GM12878 (cell line): ENCODE results near the gene ADAMTS1. TPM values are rescaled to one million over a fixed set of nuclear protein-coding genes. Genes with fewer than 3 reads are reported as not detected.

Source experiments
- ATAC-seq: fragments of 200-7000 bp; cut with Tn5 transposase; 3 replicates; pipeline ENCODE4 v1.9.1; 2020; ENCODE audit warnings: mild to moderate bottlenecking, moderate library complexity
- BruUV-seq: library from RNA; stranded (reverse); fragments of 400-500 nt; replicated peaks from 2 replicates; lab custom pipeline; 2021; lab: Mats Ljungman, UMichigan
- CTCF ChIA-PET: fragments of 300-600 bp; sonication (Branson Sonifier 250); formaldehyde crosslinking; extraction: SDS; loops from one replicate; lab custom pipeline; 2021; ENCODE audit warnings: inconsistent platforms; lab: Yijun Ruan, JAX
- POLR2A ChIA-PET: fragments of 350-600 bp; formaldehyde crosslinking; extraction: SDS; loops from one replicate; lab custom pipeline; 2021; ENCODE audit warnings: inconsistent platforms; lab: Charles Lee
- RAD21 ChIA-PET: fragments of 300-600 bp; sonication (Branson Sonifier 250); formaldehyde crosslinking; loops from one replicate; lab custom pipeline; 2023; ENCODE audit warnings: antibody characterized with exemption; ENCODE audit not compliant: unreplicated experiment; lab: Charles Lee
- SMC1A ChIA-PET: fragments of 300-600 bp; sonication (Branson Sonifier 250); formaldehyde crosslinking; loops from one replicate; lab custom pipeline; 2023; ENCODE audit not compliant: unreplicated experiment, uncharacterized antibody; lab: Charles Lee
- DNase-seq: peaks from one replicate; pipeline ENCODE4 v3.0.0-alpha.2; 2011; ENCODE audit warnings: low read depth, low spot score
- FAIRE-seq: peaks from 3 replicates; lab custom pipeline; 2011; peaks lifted over from hg19 to GRCh38; lab: Jason Lieb, UNC
- H2AFZ ChIP-seq: 2 replicates; pipeline ENCODE4 v1.6.0; 2011; ENCODE audit warnings: low read depth, low read length, control low read depth; ENCODE audit not compliant: control insufficient read depth
- H3K27ac ChIP-seq: 2 replicates; pipeline ENCODE4 v1.5.1; 2011; ENCODE audit warnings: control low read depth; ENCODE audit not compliant: control insufficient read depth, insufficient read depth
- H3K27me3 ChIP-seq, 2 experiments: replicated peaks in 1 of 2; 2 replicates each; pipeline versions ENCODE4 v1.6.0 to v1.6.1; 2011; ENCODE audit warnings: low read length in 1 of 2; ENCODE audit not compliant: control insufficient read depth in 2 of 2, insufficient read depth in 2 of 2
- H3K36me3 ChIP-seq, 2 experiments: 2 replicates each; pipeline ENCODE4 v1.5.1; 2011; ENCODE audit warnings: low read length in 1 of 2; ENCODE audit not compliant: control insufficient read depth in 2 of 2, insufficient read depth in 2 of 2
- H3K4me1 ChIP-seq: 2 replicates; pipeline ENCODE4 v1.6.1; 2011; ENCODE audit warnings: mild to moderate bottlenecking, low read length, moderate library complexity, mixed read lengths; ENCODE audit not compliant: control insufficient read depth, insufficient read depth
- H3K4me2 ChIP-seq: 2 replicates; pipeline ENCODE4 v1.6.0; 2011; ENCODE audit warnings: control low read depth; ENCODE audit not compliant: control insufficient read depth, insufficient read depth
- H3K4me3 ChIP-seq: fragments of 200-600 bp; sonication (generic); 2 replicates; pipeline ENCODE4 v1.5.1; 2016
- H3K79me2 ChIP-seq: 2 replicates; pipeline ENCODE4 v1.6.0; 2011; ENCODE audit warnings: low read length; ENCODE audit not compliant: control insufficient read depth, insufficient read depth
- H3K9ac ChIP-seq: 2 replicates; pipeline ENCODE4 v1.8.0; 2011; ENCODE audit warnings: low read length, control low read depth, mixed read lengths; ENCODE audit not compliant: control insufficient read depth, insufficient read depth
- H3K9me3 ChIP-seq: replicated peaks from 3 replicates; pipeline ENCODE4 v1.5.1; 2011; ENCODE audit warnings: mild to moderate bottlenecking, low read length; ENCODE audit not compliant: control insufficient read depth, insufficient read depth
- H4K20me1 ChIP-seq: 2 replicates; pipeline ENCODE4 v1.6.0; 2011; ENCODE audit not compliant: control insufficient read depth, insufficient read depth
- ASH2L ChIP-seq: fragments of 300-600, 200-600 bp; sonication (generic); IDR thresholded peaks from 2 replicates; pipeline ENCODE4 v1.6.1; 2017; ENCODE audit warnings: low read depth, mild to moderate bottlenecking, borderline replicate concordance
- BHLHE40 ChIP-seq, 2 experiments: fragments of 450-650 bp in 1 of 2; IDR thresholded peaks; 2 replicates each; pipeline ENCODE4 v1.6.1; 2011 to 2017; ENCODE audit warnings: low read depth in 2 of 2, borderline replicate concordance in 1 of 2, improper control_type of control experiment in 1 of 2, low read length in 1 of 2, mild to moderate bottlenecking in 1 of 2
- BRCA1 ChIP-seq: IDR thresholded peaks from 2 replicates; pipeline ENCODE4 v1.6.1; 2011; ENCODE audit warnings: low read depth, low read length, improper control_type of control experiment
- CHD4 ChIP-seq: fragments of 200-600 bp; sonication (generic); IDR thresholded peaks from 2 replicates; pipeline ENCODE4 v1.6.1; 2016; ENCODE audit warnings: mild to moderate bottlenecking
- HDAC6 ChIP-seq: fragments of 200-600 bp; sonication (generic); IDR thresholded peaks from one replicate; pipeline ENCODE4 v1.8.0; 2017; ENCODE audit warnings: antibody characterized with exemption; ENCODE audit not compliant: unreplicated experiment
- MEF2A ChIP-seq: IDR thresholded peaks from 2 replicates; pipeline ENCODE4 v1.6.1; 2011; ENCODE audit warnings: low read depth, mild to moderate bottlenecking, low read length, moderate library complexity; ENCODE audit not compliant: insufficient read depth
- NFXL1 ChIP-seq: fragments of 450-650 bp; IDR thresholded peaks from 2 replicates; pipeline ENCODE4 v1.6.1; 2017; ENCODE audit warnings: antibody characterized with exemption, mild to moderate bottlenecking, borderline replicate concordance
- POLR2AphosphoS2 ChIP-seq: IDR thresholded peaks from 2 replicates; pipeline ENCODE4 v1.6.1; 2011; ENCODE audit warnings: low read depth, mild to moderate bottlenecking, low read length, improper control_type of control experiment, moderate library complexity
- RB1 ChIP-seq: fragments of 450-650 bp; formaldehyde crosslinking; IDR thresholded peaks from 2 replicates; pipeline ENCODE4 v1.6.1; 2017; ENCODE audit warnings: mild to moderate bottlenecking, borderline replicate concordance
- RCOR1 ChIP-seq: conservative IDR thresholded peaks from 2 replicates; pipeline ENCODE4 v1.6.1; 2012; ENCODE audit warnings: low read depth, low read length, improper control_type of control experiment
- RFX5 ChIP-seq: IDR thresholded peaks from 2 replicates; pipeline ENCODE4 v1.6.1; 2011; ENCODE audit warnings: low read depth, low read length, improper control_type of control experiment
- ZBED1 ChIP-seq: IDR thresholded peaks from 2 replicates; pipeline ENCODE4 v1.6.1; 2016; ENCODE audit warnings: borderline replicate concordance
- WGBS: methylation state at CpG from one replicate; pipeline ENCODE4 v1.1.6; 2016; ENCODE audit warnings: low lambda C conversion rate; ENCODE audit not compliant: insufficient replicate concordance, insufficient coverage; ENCODE audit errors: missing lambda C conversion rate; 5-methylcytosine and 5-hydroxymethylcytosine counted together
- in situ Hi-C: fragments of 300-500 bp; cut with MboI; formaldehyde crosslinking; loops from 9 replicates; pipeline ENCODE4 v1.14.3; 2018; ENCODE audit warnings: mixed read lengths
- intact Hi-C: fragments of 100-400 bp; cut with micrococcal nuclease; formaldehyde crosslinking; loops from one replicate; pipeline ENCODE4 v1.14.2; 2022; ENCODE audit not compliant: unreplicated experiment
- polyA plus RNA-seq, 11 experiments: library from polyadenylated mRNA; depleted of rRNA in 4 of 11; unstranded in 6 of 11; stranded (reverse) in 5 of 11; fragments of >200 nt; fragmentation: Nextera tagmentation in 4 of 11; fragmentation: Illumina TruSeq in 1 of 11; extraction: Ambion mirVana in 4 of 11; extraction: Trizol in 1 of 11; gene quantifications; 1 replicate in 1 of 11; 2 replicates in 10 of 11; pipeline versions ENCODE4 v1.2.1 to v1.2.3, GENCODE V29; 2011 to 2016; ENCODE audit warnings: inconsistent platforms in 2 of 11, missing spikeins in 2 of 11, low read depth in 1 of 11
- total RNA-seq, 4 experiments: library from RNA; depleted of rRNA in 3 of 4; stranded (reverse); fragments of >200 nt in 3 of 4; fragmentation: Illumina TruSeq in 1 of 4; extraction: Trizol in 1 of 4; gene quantifications; 2 replicates each; pipeline versions ENCODE4 v1.2.1 to v1.2.3, GENCODE V29; 2013 to 2021
- TF ChIP-seq, protein P1 (sequence below): fragments of 450-650 bp; formaldehyde crosslinking; IDR thresholded peaks from 2 replicates; pipeline ENCODE4 v1.5.0; 2022; ENCODE audit warnings: mild to moderate bottlenecking, missing genetic modification characterization
- TF ChIP-seq, protein P2 (sequence below), 3 experiments: IDR thresholded peaks in 2 of 3; conservative IDR thresholded peaks in 1 of 3; 2 replicates each; pipeline ENCODE4 v1.5.1; 2011; ENCODE audit warnings: low read depth in 3 of 3, low read length in 3 of 3, mild to moderate bottlenecking in 3 of 3, control low read depth in 2 of 3, moderate library complexity in 2 of 3, inconsistent platforms in 1 of 3, mixed read lengths in 1 of 3; ENCODE audit not compliant: control insufficient read depth in 2 of 3, insufficient read depth in 1 of 3; ENCODE audit errors: extremely low read depth in 1 of 3

The ADAMTS1 gene
- total and polyA plus RNA-seq, 10 of the 15 experiments (the other 5 are each of a cell fraction or from before 2014, with no cell fraction given), result 0.06 to 0.21 (median 0.08) TPM; not detected in 6

DNA sequence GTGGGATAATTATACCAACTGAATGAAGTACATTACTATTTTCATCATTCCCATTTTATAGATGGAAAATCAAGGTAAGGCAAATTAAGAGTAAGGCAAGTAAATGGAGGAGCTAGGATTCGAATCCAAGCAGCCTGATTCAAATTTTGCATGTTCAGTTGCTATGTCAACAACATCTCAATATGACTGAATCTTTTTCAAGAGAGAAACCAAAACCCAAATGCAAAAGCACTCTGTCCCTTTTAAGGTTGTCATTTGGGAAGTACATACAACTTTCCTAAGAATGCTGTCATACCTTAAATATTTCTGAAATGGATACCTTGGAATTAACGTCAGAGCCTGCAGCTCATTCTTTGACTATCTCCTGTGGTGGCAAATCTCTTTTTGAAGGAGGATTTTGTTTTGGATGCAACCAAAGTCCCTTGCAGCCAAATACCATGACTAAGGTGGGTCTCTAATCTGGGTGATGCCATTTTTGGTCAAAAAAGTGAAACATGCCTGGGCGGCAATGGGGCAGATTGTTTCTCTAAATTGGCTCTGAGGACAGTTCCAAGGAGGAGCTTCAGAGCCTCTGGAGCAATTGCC, 25.4 kb downstream of the ADAMTS1 start:
- Histone ChIP-seq H3K4me2 (no peak overlapping the region), H3K27ac (no peak overlapping the region), H2AFZ (no peak overlapping the region), H4K20me1 (no peaks in the 10 kb centered on the region), H3K4me1 (no peaks in the 10 kb centered on the region), H3K9ac (no peak overlapping the region), H3K27me3 (no peaks in the 10 kb centered on the region), H3K9me3 (no peaks in the 10 kb centered on the region), H3K36me3 (no peaks in the 10 kb centered on the region), H3K79me2 (no peaks in the 10 kb centered on the region), H3K4me3 (no peak overlapping the region)
- ChIA-PET POLR2A (no interaction called here), SMC1A (no interaction called here), CTCF (no interaction called here), RAD21 (no interaction called here)
- in situ Hi-C loops (no loop called here), intact Hi-C loops (no loop called here)
- FAIRE-seq, result no peak
- 46% methylated on average over 3 of the region's 3 CpGs for WGBS
- no TSS peak for BruUV-seq
- DNase-seq, result no peak
- no peak for ATAC-seq
- no peak for TF ChIP-seq MEF2A
- TF ChIP-seq, protein P1, sequence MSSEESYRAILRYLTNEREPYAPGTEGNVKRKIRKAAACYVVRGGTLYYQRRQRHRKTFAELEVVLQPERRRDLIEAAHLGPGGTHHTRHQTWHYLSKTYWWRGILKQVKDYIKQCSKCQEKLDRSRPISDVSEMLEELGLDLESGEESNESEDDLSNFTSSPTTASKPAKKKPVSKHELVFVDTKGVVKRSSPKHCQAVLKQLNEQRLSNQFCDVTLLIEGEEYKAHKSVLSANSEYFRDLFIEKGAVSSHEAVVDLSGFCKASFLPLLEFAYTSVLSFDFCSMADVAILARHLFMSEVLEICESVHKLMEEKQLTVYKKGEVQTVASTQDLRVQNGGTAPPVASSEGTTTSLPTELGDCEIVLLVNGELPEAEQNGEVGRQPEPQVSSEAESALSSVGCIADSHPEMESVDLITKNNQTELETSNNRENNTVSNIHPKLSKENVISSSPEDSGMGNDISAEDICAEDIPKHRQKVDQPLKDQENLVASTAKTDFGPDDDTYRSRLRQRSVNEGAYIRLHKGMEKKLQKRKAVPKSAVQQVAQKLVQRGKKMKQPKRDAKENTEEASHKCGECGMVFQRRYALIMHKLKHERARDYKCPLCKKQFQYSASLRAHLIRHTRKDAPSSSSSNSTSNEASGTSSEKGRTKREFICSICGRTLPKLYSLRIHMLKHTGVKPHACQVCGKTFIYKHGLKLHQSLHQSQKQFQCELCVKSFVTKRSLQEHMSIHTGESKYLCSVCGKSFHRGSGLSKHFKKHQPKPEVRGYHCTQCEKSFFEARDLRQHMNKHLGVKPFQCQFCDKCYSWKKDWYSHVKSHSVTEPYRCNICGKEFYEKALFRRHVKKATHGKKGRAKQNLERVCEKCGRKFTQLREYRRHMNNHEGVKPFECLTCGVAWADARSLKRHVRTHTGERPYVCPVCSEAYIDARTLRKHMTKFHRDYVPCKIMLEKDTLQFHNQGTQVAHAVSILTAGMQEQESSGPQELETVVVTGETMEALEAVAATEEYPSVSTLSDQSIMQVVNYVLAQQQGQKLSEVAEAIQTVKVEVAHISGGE (CRISPR knock-in tag), result no peak
- TF ChIP-seq NFXL1, result no peak
- TF ChIP-seq RB1, result no peak
- TF ChIP-seq BRCA1, result no peak
- no peak for TF ChIP-seq RCOR1
- TF ChIP-seq POLR2AphosphoS2, result no peak
- TF ChIP-seq, protein P2, sequence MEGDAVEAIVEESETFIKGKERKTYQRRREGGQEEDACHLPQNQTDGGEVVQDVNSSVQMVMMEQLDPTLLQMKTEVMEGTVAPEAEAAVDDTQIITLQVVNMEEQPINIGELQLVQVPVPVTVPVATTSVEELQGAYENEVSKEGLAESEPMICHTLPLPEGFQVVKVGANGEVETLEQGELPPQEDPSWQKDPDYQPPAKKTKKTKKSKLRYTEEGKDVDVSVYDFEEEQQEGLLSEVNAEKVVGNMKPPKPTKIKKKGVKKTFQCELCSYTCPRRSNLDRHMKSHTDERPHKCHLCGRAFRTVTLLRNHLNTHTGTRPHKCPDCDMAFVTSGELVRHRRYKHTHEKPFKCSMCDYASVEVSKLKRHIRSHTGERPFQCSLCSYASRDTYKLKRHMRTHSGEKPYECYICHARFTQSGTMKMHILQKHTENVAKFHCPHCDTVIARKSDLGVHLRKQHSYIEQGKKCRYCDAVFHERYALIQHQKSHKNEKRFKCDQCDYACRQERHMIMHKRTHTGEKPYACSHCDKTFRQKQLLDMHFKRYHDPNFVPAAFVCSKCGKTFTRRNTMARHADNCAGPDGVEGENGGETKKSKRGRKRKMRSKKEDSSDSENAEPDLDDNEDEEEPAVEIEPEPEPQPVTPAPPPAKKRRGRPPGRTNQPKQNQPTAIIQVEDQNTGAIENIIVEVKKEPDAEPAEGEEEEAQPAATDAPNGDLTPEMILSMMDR (IDR thresholded peaks at IDR 0.05 in 2 of 3, conservative IDR thresholded peaks at IDR 0.05 in 1 of 3; ENCODE audit: control insufficient read depth in 2 of 3, extremely low read depth in 1 of 3, insufficient read depth in 1 of 3, low read depth in 3 of 3, low read length in 3 of 3), result no peak
- TF ChIP-seq ASH2L, result no peak
- TF ChIP-seq HDAC6, result no peak
- TF ChIP-seq RFX5, result no peak
- no peak for TF ChIP-seq ZBED1
- TF ChIP-seq CHD4, result no peak
- TF ChIP-seq BHLHE40 (IDR thresholded peaks at IDR 0.05; ENCODE audit: borderline replicate concordance in 1 of 2, low read depth in 2 of 2, low read length in 1 of 2), result no peak
